GM19043 (cell line): ENCODE data around the gene TPRN.

ENCODE experiments used
- ATAC-seq: cut with Tn5 transposase; IDR thresholded peaks from one replicate; pipeline ENCODE4 v1.9.1; 2021; ENCODE audit warnings: low read depth; ENCODE audit not compliant: unreplicated experiment

TPRN gene

DNA sequence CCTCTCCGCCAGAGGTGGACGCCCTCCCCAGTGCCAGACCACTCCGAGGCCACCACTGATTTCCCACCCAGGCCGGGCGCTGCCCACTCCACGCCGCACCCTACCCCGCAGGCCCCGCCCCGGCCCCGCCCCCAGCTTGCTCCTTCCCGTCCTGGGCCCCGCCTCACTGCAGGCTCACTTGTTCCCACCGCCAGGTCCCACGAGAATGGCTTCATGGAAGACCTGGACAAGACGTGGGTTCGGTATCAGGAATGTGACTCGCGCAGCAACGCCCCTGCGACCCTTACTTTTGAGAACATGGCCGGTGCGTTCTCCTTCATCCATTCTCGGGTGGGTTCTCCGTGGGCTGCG, 37.2 kb downstream of the TPRN start:
- ATAC-seq: no peak

DNA sequence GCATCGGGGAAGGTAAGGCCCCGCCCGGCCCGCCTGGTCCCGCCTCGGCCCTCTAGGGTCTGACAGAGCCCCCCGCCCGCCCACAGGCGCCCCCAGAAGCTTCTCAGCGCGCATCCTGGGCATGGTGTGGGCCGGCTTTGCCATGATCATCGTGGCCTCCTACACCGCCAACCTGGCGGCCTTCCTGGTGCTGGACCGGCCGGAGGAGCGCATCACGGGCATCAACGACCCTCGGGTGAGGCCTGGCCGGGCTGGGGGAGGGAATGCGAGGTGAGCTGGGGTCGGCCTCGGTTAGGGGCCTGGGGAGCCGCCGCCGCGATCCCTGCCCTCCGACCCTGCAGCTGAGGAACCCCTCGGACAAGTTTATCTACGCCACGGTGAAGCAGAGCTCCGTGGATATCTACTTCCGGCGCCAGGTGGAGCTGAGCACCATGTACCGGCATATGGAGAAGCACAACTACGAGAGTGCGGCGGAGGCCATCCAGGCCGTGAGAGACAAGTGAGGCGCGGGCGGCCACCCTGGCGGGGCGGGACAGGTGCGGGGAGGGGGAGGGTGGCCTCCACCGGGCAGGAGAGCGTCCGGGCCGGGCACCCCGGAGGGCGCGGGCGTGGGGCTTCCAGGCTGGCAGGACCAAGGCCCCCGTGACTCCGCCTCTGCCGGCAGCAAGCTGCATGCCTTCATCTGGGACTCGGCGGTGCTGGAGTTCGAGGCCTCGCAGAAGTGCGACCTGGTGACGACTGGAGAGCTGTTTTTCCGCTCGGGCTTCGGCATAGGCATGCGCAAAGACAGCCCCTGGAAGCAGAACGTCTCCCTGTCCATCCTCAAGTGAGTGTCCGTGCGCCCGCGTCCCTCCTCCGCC, 37.8 kb downstream of the TPRN start:
- no peak for ATAC-seq

DNA sequence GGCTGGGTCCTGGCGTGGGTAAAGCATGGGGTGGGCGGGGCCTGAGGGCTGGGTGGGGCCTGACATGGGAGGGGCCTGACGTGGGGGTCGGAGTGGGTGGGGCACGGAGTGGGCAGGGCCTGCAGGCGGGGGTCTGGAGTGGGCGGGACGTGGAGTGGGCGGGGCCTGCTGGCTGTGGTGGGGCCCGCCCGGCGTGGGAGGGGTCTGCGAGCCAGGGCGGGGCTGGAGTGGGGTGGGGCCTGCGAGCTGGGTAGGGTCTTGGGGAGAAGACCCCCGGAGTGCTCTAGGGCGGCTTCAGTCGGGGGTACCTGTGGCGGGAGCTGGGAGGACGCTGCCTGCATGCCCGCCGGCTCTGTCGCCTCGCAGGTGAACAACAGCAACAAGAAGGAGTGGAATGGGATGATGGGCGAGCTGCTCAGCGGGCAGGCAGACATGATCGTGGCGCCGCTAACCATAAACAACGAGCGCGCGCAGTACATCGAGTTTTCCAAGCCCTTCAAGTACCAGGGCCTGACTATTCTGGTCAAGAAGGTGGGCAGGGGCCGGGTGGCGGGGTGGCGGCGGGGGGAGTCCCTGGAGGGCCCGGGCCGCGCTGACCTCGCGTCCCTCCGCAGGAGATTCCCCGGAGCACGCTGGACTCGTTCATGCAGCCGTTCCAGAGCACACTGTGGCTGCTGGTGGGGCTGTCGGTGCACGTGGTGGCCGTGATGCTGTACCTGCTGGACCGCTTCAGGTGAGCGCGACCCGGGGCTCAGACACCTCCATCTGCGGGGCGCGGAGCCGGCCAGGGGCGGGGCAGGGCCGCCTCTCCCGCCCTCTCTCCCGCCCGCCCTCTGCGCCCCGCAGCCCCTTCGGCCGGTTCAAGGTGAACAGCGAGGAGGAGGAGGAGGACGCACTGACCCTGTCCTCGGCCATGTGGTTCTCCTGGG, 38.7 kb downstream of the TPRN start:
- no peak for ATAC-seq

DNA sequence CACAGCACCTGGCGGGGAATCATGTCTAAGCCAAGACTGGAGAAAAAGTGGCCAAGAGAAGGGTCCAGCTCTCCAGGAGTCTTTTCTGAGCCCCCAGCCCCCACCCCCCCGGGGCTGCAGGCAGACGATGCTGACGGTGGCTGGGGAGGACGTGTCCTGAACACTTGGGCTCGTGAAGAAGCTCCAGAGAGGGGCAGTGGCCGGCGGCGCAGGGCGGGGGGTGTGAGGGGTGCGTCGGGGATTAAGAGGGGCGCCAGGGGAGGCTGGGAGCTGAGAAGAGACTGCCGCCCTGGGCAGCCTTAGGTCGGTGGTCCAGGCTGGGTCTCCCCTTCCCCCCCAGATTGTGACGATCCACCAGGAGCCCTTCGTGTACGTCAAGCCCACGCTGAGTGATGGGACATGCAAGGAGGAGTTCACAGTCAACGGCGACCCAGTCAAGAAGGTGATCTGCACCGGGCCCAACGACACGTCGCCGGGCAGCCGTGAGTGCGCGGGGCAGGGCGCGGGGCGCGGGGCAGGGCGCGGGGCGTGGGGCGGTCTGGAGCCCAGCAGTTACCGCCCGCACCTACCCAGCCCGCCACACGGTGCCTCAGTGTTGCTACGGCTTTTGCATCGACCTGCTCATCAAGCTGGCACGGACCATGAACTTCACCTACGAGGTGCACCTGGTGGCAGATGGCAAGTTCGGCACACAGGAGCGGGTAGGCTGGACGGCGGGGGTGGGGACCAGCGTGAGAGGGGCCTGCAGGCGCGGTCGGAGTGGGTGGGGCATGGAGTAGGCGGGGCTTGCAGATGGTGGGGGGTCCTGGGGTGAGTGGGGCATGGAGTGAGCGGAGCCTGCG, 39.6 kb downstream of the TPRN start:
- no peak for ATAC-seq

DNA sequence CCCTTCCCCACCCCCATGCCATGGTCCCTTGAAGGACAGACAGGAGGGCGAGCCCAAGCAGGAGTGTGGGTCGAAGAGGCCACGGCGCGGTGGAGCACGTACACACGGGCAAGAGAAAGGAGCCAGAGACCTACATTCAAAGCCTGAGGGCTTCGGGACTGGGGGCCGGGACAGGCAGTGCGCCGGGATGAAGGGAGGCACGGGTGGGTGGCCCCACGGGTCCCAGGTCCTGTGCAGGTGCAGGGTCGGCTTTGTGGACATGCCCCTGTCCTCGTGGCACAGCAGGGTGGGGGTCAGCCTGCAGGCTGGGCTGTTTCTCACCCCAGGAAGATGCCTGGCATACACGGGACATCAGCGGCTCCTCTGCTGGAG, 40.5 kb downstream of the TPRN start:
- no peak for ATAC-seq

DNA sequence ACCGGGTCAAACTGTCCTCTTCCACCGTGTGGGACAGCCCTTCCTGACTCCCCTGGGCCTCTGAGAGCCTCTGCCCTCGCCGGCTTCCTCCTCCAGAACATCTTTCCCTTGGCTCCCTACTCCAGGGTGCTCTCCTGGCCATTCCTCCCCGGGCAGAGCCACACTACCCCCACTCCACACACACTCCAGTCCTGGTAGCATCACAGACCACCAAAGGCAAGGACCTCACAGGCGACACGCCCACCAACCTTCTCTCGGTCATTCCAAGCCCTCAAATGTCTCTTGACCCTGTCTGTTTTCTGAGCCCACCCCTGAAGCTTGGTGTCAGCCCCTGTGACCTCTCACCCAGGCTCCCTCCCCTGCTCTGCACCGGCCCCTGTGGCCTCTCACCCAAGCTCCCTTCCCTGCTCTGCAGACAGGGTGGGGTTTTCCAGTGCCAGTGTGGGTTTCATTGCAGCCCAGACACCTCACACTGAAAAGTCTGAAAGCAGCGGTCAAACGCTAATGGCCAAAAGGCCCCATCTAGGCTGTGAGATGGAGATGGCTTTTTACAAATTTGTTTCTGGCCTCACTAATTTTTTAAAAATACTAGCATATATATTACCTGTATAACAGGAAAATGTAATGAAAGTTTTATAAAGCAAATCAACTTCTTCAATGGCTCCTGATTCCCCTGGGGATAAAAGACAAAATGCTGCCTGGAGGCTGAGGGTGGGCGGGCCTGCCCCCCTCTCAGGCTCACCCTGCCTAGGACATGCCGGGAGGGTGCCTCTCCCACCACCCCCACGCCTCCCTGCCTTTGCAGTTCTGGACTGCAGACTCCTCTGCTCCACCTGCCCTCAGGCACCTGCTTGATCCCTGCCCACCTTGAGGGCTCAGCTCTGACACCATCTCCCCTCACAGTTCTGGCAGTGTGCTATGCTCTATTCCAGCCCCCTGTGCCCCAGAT, 41.2 kb downstream of the TPRN start:
- ATAC-seq: no peak

DNA sequence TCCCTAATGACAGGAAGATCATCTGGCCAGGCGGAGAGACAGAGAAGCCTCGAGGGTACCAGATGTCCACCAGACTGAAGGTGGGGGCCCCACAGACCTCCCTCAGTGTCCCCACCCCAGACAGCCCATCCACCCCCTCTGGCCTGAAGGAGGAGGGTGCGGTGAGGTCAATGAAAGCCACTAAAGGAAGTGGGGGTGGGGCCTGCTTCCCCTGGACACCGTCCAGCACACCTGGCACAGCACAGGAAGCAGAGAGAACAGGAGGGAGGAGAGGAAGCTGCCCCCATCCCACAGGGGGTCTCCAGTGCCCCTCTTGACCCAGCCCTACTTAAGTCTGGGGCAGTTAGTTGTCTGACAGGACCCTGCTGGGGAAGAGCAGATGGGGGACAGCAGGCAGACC, 41.9 kb downstream of the TPRN start:
- ATAC-seq: no peak

DNA sequence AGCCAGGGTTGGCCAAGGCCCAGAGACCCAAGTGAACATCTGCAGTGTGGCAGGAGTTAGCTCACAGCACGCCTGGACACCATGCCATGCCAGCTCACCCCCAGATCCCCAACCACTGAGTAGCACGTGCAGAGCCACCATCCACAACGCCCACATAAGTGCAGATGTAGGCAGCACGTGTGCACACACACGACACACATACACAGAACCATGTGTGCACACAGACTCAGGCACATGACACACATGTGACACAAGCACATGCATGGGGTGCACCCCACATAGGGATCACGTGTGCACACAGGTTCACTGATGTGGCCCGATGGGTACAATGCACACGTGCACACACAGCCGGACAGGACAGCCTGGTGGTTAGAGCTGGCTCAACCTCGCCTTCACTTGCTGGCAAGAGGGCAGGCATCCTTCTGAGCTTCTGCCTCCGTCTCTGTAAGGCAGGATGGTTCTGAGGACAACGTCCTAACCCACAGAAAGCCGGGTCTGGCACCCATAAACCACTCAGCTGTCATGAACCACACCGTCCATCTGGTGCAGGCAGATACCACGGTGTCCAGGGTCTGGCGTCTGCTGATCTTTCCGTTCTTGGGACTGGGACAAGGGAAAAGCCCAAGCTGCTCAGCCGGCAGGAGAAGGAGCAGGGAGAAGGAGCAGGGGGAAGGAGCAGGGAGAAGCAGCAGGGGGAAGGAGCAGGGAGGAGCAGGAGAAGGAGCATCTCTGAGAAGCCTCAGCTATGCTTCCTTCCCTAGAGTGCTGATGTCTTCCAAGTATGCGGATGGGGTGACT, 42.7 kb downstream of the TPRN start:
- ATAC-seq: no peak

DNA sequence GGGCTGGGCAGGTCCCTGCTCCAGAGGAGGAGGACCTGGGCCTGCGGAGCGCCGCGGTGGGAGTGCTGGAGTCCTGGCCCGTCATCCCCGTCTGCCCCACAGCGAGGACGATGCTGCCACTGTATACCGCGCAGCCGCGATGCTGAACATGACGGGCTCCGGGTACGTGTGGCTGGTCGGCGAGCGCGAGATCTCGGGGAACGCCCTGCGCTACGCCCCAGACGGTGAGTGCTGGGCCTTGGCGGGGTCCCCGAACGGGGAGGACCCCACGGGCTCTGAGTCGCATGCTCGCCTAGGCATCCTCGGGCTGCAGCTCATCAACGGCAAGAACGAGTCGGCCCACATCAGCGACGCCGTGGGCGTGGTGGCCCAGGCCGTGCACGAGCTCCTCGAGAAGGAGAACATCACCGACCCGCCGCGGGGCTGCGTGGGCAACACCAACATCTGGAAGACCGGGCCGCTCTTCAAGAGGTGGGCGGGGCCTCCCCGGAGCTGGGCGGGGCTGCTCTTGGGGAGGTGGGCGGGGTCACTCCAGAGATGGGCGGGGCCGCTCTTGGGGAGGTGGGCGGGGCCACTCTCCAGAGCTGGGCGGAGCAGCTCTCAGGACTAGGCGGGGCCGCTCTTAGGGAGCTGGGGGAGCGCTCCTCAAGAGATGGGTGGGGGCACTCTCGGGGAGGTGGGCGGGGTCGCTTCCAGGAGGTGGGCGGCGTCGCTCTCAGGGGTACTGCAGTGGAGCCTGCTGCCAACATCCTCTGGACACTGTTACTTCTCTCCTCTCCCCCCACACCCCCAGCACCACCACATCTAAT, 43.8 kb downstream of the TPRN start:
- no peak for ATAC-seq

DNA sequence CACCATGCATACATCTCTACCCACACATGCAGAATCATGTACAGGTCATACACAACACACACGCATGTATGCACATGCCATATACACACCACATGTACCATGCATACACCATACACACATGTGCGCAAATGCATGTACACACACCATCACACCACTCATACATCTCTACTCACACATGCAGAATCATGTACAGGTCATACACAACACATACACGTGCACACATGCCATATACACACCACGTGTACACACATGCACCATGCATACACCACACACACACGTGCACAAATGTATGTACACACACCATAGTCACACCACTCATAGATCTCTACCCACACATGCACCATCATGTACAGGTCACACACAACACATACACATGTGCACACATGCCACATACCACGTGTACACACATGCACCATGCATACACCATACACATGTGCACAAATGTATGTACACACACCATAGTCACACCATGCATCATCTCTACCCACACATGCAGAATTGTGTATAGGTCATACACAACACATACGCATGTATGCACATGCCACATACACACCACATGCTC, 47.6 kb downstream of the TPRN start:
- no peak for ATAC-seq

DNA sequence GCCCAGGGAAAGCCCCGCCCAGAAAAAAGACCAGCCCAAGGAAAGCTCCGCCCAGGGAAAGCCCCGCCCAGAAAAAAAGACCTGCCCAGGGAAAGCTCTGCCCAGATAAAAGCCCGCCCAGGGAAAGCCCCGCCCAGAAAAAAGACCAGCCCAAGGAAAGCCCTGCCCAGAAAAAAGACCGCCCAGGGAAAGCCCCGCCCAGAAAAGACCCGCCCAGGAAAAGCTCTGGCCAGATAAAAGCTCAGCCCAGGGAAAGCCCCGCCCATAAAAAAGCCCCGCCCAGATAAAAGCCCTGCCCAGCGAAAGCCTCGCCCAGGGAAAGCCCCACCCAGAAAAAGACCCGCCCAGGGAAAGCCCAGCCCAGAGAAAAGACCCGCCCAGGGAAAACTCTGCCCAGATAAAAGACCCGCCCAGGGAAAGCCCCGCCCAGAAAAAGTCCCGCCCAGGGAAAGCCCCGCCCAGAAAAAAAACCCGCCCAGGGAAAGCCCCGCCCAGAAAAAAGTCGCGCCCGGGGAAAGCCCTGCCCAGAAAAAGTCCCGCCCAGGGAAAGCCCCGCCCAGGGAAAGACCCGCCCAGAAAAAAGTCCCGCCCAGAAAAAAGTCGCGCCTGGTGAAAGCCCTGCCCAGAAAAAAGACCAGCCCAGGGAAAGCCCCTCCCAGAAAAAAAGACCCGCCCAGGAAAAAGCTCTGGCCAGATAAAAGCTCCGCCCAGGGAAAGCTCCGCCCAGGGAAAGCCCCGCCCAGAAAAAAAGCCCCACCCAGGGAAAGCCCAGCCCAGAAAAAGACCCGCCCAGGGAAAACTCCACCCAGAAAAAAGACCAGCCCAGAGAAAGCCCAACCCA, 49.7 kb downstream of the TPRN start:
- peak; percentile 40 for ATAC-seq

DNA sequence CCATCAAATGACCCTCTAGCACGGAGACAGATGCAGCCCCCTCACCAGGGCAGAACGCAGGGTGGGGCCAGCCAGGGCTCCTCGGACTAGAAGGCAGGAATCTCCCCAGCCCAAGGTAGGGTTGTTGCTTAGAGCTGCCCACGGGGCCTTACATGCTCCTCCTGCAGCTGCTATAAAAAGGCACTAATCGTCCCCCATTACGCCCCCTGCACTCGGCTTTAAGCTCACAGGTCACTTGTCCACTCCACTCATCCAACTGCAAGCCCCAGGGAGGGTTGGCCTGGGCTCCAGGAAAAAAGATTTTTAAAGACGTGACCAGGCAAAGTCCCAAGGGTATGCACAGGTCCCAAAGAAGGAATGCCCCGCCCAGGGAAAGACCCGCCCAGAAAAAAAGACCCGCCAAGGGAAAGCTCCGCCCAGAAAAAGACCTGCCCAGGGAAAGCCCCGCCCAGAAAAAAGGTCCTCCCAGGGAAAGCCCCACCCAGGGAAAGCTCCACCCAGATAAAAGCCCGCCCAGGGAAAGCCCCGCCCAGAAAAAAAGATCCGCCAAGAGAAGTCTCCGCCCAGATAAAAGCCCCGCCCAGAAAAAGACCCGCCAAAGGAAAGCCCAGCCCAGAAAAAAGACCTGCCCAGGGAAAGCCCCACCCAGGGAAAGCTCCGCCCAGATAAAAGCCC, 50.5 kb downstream of the TPRN start:
- peak; percentile 15 for ATAC-seq

DNA sequence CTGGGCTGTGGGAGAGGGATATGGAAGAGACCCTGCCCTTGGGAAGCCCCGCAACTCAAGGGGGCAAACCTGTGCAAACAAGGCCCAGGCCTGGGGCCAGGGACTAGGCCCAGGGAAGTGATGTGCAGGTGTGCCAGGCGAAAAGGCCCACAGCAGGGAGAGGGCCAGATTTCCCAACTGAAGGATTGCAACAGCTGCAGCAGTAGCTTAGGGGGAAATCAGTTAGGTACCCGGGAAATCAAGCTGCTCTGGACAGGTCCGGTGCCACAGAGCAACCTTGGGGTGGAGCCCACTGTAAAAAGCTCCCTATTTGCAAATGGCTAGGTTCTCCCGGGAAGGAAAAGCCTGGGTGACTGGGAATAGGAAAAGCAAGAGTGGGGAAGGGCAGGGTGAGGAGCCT, 51.2 kb downstream of the TPRN start:
- ATAC-seq: no peak

DNA sequence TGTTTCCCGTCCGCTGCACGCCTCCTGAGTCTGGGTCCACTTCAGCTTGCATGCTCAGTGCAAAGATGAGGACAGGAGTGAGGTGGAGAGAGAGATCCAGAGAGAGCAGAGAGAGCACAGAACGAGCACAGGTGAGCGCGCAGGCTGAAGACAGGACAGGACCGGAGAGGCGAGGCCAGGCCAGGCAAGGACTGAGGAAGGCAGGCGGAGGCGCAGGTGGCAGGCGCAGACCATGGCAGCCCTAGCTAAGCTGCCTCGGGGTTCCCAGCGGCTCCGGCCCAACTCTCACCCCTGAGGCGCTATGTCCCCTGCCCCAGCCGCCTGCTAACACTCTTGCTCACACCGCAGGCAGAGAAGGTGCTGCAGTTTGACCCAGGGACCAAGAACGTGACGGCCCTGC, 51.9 kb downstream of the TPRN start:
- ATAC-seq: no peak

DNA sequence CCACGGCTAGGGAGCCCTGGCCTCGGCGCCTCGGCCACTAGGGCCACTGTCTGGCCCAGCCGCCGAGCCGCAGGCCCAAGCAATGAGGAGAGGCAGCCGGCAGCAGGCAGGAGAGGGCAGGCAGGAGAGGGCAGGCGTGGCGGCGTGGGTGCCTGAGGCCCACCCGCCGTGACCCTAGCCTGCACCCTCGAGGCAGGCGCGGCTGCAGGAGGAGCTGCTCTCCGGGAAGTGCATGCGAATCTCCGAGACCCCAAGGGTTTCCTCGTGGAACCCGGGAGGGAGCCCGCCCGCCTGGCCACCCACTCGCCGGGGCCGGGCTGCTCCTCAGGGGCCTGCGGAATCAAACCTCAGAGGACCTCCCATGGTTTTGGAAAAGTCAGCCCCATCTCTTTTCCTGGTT, 52.3 kb downstream of the TPRN start:
- no peak for ATAC-seq

DNA sequence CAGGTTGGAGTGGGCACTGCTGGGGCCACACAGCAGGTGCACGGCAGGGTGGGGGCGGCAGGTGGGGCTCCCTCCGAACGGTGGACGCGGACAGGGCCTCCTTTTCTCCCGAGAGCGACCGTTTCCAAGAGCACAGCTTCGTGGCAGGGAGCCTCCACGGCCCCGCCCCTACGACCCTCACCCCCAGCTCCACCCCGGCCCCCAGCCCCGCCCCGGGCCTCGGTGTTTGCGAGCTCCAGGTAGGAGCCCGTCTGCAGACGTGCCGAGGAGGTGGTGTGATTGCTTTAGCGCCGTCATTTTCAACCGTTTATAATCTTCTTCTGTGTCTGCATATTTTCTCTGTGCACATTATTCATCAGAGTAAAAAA, 52.8 kb downstream of the TPRN start:
- no peak for ATAC-seq
